K562 (cell line): ENCODE data around the gene TRIM71.

Source experiments
- CTCF ChIP-seq, 3 experiments: IDR thresholded peaks in 2 of 3; conservative IDR thresholded peaks in 1 of 3; 2 replicates each; pipeline ENCODE4 v1.5.1; 2011 to 2012; ENCODE audit warnings: low read length in 3 of 3, mild to moderate bottlenecking in 3 of 3, control low read depth in 2 of 3, improper control_type of control experiment in 1 of 3, inconsistent platforms in 1 of 3, low read depth in 1 of 3, mixed read lengths in 1 of 3, moderate library complexity in 1 of 3; ENCODE audit not compliant: insufficient read depth in 2 of 3
- MXI1 ChIP-seq: IDR thresholded peaks from 2 replicates; pipeline ENCODE4 v1.6.1; 2011; ENCODE audit warnings: low read depth, mild to moderate bottlenecking, improper control_type of control experiment, low read length
- NFE2 ChIP-seq: IDR thresholded peaks from 2 replicates; pipeline ENCODE4 v1.6.1; 2014; ENCODE audit warnings: antibody characterized with exemption, low read depth
- NRF1 ChIP-seq, 2 experiments: fragments of 450-650 bp; IDR thresholded peaks in 1 of 2; conservative IDR thresholded peaks in 1 of 2; 2 replicates each; pipeline ENCODE4 v1.6.1; 2014; ENCODE audit warnings: mild to moderate bottlenecking in 2 of 2
- TCF7L2 ChIP-seq: fragments of 150-350 bp; IDR thresholded peaks from 2 replicates; pipeline ENCODE4 v1.6.1; 2016; ENCODE audit warnings: low read depth, mild to moderate bottlenecking, low read length, moderate library complexity
- YY1 ChIP-seq, 3 experiments: IDR thresholded peaks; 2 replicates each; pipeline ENCODE4 v1.6.1; 2011; ENCODE audit warnings: low read length in 2 of 3, mild to moderate bottlenecking in 2 of 3, moderate library complexity in 2 of 3, borderline replicate concordance in 1 of 3, control low read depth in 1 of 3, low read depth in 1 of 3; ENCODE audit not compliant: insufficient read depth in 3 of 3, insufficient replicate concordance in 2 of 3, control insufficient read depth in 1 of 3, insufficient read length in 1 of 3; ENCODE audit errors: extremely low read depth in 1 of 3
- ZBTB34 ChIP-seq: fragments of 250-450 bp; sonication (Bioruptor Pico); IDR thresholded peaks from 2 replicates; pipeline ENCODE4 v1.8.0; 2021; ENCODE audit warnings: mild to moderate bottlenecking, moderate library complexity

GRCh38 chr3:32876920-32877319 is 59.1 kb downstream of the TRIM71 start:
- TF ChIP-seq CTCF (IDR thresholded peaks at IDR 0.05 in 2 of 3, conservative IDR thresholded peaks at IDR 0.05 in 1 of 3; ENCODE audit: insufficient read depth in 2 of 3, low read depth in 1 of 3, low read length in 3 of 3) = no peak
- TF ChIP-seq NRF1 (conservative IDR thresholded peaks at IDR 0.05 in 1 of 2, IDR thresholded peaks at IDR 0.05 in 1 of 2) = no peak
- TF ChIP-seq NFE2 = no peak
- TF ChIP-seq ZBTB34 (CRISPR knock-in tag) = no peak
- no peak for TF ChIP-seq YY1 (IDR thresholded peaks at IDR 0.05; ENCODE audit: borderline replicate concordance in 1 of 3, control insufficient read depth in 1 of 3, extremely low read depth in 1 of 3, insufficient read depth in 3 of 3, insufficient read length in 1 of 3, insufficient replicate concordance in 2 of 3, low read depth in 1 of 3, low read length in 2 of 3)
- TF ChIP-seq MXI1 = no peak
- TF ChIP-seq TCF7L2 = no peak
